K562 (cell line): ENCODE measurements around the gene SAMD15.
"Not testable (repeated sequence)": the region's sequence is repeated elsewhere in the genome, so short reads cannot be mapped to it uniquely, and the experiment has no call there.

Experiments
- BACH1 ChIP-seq: fragments of 200-800 bp; sonication (Bioruptor generic); IDR thresholded peaks from 2 replicates; pipeline ENCODE4 v1.6.1; 2016; ENCODE audit warnings: missing genetic modification characterization, missing compliant biosample characterization
- FOXM1 ChIP-seq, 2 experiments: fragments of 450-650 bp in 1 of 2; sonication (generic) in 1 of 2; formaldehyde crosslinking in 1 of 2; IDR thresholded peaks; 2 replicates each; pipeline versions ENCODE4 v1.6.1 to v1.9.0; 2017 to 2022; ENCODE audit warnings: low read depth in 2 of 2, mild to moderate bottlenecking in 2 of 2, missing genetic modification reagents in 1 of 2, moderate library complexity in 1 of 2
- HDAC6 ChIP-seq: IDR thresholded peaks from 2 replicates; pipeline ENCODE4 v1.6.1; 2012; ENCODE audit warnings: low read depth, mild to moderate bottlenecking, control low read depth, inconsistent platforms, low read length, moderate library complexity
- HNRNPL ChIP-seq: fragments of 200-400 bp; formaldehyde crosslinking; IDR thresholded peaks from 2 replicates; pipeline ENCODE4 v1.6.1; 2017; ENCODE audit warnings: low read depth, mild to moderate bottlenecking, low read length
- NR2C1 ChIP-seq, 2 experiments: fragments of 450-650 bp; IDR thresholded peaks; 2 replicates each; pipeline ENCODE4 v1.6.1; 2017; ENCODE audit warnings: mild to moderate bottlenecking in 2 of 2, antibody characterized with exemption in 1 of 2, inconsistent platforms in 1 of 2, missing compliant biosample characterization in 1 of 2, missing genetic modification characterization in 1 of 2
- POLR2AphosphoS5 ChIP-seq: IDR thresholded peaks from 2 replicates; pipeline ENCODE4 v1.6.1; 2011; ENCODE audit warnings: mild to moderate bottlenecking, low read depth, low read length, moderate library complexity; ENCODE audit not compliant: control insufficient read depth, insufficient read depth
- RBM39 ChIP-seq: fragments of 200-400 bp; formaldehyde crosslinking; optimal IDR thresholded peaks from 2 replicates; pipeline ENCODE3; 2018; ENCODE audit warnings: low read depth, low read length
- SPI1 ChIP-seq: IDR thresholded peaks from 2 replicates; pipeline ENCODE4 v1.6.1; 2011; ENCODE audit warnings: low read depth, low read length, control low read depth, borderline replicate concordance
- ZNF589 ChIP-seq: fragments of 200-800 bp; sonication (Bioruptor generic); IDR thresholded peaks from 2 replicates; pipeline ENCODE4 v1.6.1; 2016; ENCODE audit warnings: low read depth, missing genetic modification characterization, missing compliant biosample characterization
- TF ChIP-seq, protein P1 (sequence below): fragments of 150-350 bp; IDR thresholded peaks from 2 replicates; pipeline ENCODE4 v1.6.1; 2014; ENCODE audit warnings: low read depth, mild to moderate bottlenecking, low read length, borderline replicate concordance
- TF ChIP-seq, protein P2 (sequence below): sonication (generic); formaldehyde crosslinking; IDR thresholded peaks from 2 replicates; pipeline ENCODE4 v1.9.0; 2022; ENCODE audit warnings: mild to moderate bottlenecking, missing genetic modification reagents
- TF ChIP-seq, protein P3 (sequence below), 3 experiments: IDR thresholded peaks in 2 of 3; conservative IDR thresholded peaks in 1 of 3; 2 replicates each; pipeline ENCODE4 v1.5.1; 2011 to 2012; ENCODE audit warnings: low read length in 3 of 3, mild to moderate bottlenecking in 3 of 3, control low read depth in 2 of 3, improper control_type of control experiment in 1 of 3, inconsistent platforms in 1 of 3, low read depth in 1 of 3, mixed read lengths in 1 of 3, moderate library complexity in 1 of 3; ENCODE audit not compliant: insufficient read depth in 2 of 3
- TF ChIP-seq, protein P4 (sequence below): sonication (generic); formaldehyde crosslinking; IDR thresholded peaks from 2 replicates; pipeline ENCODE4 v1.8.1; 2022; ENCODE audit warnings: missing genetic modification reagents
- TF ChIP-seq, protein P5 (sequence below): IDR thresholded peaks from 3 replicates; pipeline ENCODE4 v1.6.1; 2011; ENCODE audit warnings: borderline replicate concordance, mild to moderate bottlenecking, moderate library complexity; ENCODE audit not compliant: insufficient read length; ENCODE audit errors: extremely low read depth

DNA sequence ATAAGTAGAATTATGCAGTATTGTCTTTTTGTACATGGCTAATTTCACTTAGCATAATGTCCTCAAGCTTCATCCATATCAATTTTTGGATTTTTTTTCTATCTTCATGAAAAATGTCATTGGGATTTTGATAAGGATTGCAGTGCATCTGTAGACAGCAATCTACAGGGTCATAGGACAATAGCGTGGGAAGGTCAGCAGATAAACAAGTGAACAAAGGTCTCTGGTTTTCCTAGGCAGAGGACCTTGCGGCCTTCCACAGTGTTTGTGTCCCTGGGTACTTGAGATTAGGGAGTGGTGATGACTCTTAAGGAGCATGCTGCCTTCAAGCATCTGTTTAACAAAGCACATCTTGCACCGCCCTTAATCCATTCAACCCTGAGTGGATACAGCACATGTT is 38.9 kb downstream of the SAMD15 start:
- TF ChIP-seq HDAC6; ZNF589; RBM39; HNRNPL; BACH1; SPI1; POLR2AphosphoS5; FOXM1 (IDR thresholded peaks at IDR 0.05; ENCODE audit: low read depth); FOXM1 (CRISPR knock-in tag; IDR thresholded peaks at IDR 0.05; ENCODE audit: low read depth): not testable (repeated sequence)
- TF ChIP-seq, protein P1, sequence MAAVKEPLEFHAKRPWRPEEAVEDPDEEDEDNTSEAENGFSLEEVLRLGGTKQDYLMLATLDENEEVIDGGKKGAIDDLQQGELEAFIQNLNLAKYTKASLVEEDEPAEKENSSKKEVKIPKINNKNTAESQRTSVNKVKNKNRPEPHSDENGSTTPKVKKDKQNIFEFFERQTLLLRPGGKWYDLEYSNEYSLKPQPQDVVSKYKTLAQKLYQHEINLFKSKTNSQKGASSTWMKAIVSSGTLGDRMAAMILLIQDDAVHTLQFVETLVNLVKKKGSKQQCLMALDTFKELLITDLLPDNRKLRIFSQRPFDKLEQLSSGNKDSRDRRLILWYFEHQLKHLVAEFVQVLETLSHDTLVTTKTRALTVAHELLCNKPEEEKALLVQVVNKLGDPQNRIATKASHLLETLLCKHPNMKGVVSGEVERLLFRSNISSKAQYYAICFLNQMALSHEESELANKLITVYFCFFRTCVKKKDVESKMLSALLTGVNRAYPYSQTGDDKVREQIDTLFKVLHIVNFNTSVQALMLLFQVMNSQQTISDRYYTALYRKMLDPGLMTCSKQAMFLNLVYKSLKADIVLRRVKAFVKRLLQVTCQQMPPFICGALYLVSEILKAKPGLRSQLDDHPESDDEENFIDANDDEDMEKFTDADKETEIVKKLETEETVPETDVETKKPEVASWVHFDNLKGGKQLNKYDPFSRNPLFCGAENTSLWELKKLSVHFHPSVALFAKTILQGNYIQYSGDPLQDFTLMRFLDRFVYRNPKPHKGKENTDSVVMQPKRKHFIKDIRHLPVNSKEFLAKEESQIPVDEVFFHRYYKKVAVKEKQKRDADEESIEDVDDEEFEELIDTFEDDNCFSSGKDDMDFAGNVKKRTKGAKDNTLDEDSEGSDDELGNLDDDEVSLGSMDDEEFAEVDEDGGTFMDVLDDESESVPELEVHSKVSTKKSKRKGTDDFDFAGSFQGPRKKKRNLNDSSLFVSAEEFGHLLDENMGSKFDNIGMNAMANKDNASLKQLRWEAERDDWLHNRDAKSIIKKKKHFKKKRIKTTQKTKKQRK: not testable (repeated sequence)
- TF ChIP-seq, protein P2, sequence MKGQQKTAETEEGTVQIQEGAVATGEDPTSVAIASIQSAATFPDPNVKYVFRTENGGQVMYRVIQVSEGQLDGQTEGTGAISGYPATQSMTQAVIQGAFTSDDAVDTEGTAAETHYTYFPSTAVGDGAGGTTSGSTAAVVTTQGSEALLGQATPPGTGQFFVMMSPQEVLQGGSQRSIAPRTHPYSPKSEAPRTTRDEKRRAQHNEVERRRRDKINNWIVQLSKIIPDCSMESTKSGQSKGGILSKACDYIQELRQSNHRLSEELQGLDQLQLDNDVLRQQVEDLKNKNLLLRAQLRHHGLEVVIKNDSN (CRISPR knock-in tag): not testable (repeated sequence)
- TF ChIP-seq, protein P3, sequence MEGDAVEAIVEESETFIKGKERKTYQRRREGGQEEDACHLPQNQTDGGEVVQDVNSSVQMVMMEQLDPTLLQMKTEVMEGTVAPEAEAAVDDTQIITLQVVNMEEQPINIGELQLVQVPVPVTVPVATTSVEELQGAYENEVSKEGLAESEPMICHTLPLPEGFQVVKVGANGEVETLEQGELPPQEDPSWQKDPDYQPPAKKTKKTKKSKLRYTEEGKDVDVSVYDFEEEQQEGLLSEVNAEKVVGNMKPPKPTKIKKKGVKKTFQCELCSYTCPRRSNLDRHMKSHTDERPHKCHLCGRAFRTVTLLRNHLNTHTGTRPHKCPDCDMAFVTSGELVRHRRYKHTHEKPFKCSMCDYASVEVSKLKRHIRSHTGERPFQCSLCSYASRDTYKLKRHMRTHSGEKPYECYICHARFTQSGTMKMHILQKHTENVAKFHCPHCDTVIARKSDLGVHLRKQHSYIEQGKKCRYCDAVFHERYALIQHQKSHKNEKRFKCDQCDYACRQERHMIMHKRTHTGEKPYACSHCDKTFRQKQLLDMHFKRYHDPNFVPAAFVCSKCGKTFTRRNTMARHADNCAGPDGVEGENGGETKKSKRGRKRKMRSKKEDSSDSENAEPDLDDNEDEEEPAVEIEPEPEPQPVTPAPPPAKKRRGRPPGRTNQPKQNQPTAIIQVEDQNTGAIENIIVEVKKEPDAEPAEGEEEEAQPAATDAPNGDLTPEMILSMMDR (IDR thresholded peaks at IDR 0.05 in 2 of 3, conservative IDR thresholded peaks at IDR 0.05 in 1 of 3; ENCODE audit: insufficient read depth in 2 of 3, low read depth in 1 of 3, low read length in 3 of 3): not testable (repeated sequence)
- TF ChIP-seq, protein P4, sequence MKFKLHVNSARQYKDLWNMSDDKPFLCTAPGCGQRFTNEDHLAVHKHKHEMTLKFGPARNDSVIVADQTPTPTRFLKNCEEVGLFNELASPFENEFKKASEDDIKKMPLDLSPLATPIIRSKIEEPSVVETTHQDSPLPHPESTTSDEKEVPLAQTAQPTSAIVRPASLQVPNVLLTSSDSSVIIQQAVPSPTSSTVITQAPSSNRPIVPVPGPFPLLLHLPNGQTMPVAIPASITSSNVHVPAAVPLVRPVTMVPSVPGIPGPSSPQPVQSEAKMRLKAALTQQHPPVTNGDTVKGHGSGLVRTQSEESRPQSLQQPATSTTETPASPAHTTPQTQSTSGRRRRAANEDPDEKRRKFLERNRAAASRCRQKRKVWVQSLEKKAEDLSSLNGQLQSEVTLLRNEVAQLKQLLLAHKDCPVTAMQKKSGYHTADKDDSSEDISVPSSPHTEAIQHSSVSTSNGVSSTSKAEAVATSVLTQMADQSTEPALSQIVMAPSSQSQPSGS: not testable (repeated sequence)
- TF ChIP-seq, protein P5, sequence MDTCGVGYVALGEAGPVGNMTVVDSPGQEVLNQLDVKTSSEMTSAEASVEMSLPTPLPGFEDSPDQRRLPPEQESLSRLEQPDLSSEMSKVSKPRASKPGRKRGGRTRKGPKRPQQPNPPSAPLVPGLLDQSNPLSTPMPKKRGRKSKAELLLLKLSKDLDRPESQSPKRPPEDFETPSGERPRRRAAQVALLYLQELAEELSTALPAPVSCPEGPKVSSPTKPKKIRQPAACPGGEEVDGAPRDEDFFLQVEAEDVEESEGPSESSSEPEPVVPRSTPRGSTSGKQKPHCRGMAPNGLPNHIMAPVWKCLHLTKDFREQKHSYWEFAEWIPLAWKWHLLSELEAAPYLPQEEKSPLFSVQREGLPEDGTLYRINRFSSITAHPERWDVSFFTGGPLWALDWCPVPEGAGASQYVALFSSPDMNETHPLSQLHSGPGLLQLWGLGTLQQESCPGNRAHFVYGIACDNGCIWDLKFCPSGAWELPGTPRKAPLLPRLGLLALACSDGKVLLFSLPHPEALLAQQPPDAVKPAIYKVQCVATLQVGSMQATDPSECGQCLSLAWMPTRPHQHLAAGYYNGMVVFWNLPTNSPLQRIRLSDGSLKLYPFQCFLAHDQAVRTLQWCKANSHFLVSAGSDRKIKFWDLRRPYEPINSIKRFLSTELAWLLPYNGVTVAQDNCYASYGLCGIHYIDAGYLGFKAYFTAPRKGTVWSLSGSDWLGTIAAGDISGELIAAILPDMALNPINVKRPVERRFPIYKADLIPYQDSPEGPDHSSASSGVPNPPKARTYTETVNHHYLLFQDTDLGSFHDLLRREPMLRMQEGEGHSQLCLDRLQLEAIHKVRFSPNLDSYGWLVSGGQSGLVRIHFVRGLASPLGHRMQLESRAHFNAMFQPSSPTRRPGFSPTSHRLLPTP: not testable (repeated sequence)
- TF ChIP-seq NR2C1 (IDR thresholded peaks at IDR 0.05): peak; percentile 59
- peak; percentile 65 for TF ChIP-seq NR2C1 (tag; IDR thresholded peaks at IDR 0.05)
